Head of caudate nucleus (tissue), 42 donors: ENCODE data around the gene CEP350.

Experiments
- DNase-seq, 42 donors: peaks; one replicate each; pipeline versions ENCODE4 v3.0.0 to v3.0.0-alpha.2; 2020 to 2021; ENCODE audit warnings: mixed read lengths in 7 of 42
- intact Hi-C: fragments of 100-400 bp; cut with DNase I; formaldehyde crosslinking; loops from one replicate; pipeline ENCODE4 v1.15.0; 2022

Gene CEP350

GRCh38 chr1:180137776-180138175, 183.2 kb downstream of the CEP350 start:
- no peak for DNase-seq
- intact Hi-C loops: no loop called here

GRCh38 chr1:180141381-180141934, 186.8 kb downstream of the CEP350 start:
- intact Hi-C loops: no loop called here
- no peak for DNase-seq

- intact Hi-C loops: no loop called here
- DNase-seq: no peak
Measured at GRCh38 chr1:180143359-180143758, 188.7 kb downstream of the CEP350 start.

GRCh38 chr1:180144659-180145357, 190.2 kb downstream of the CEP350 start:
- intact Hi-C loops: no loop called here
- DNase-seq: no peak

- peak in 1 of 42 donors; percentile 1 for DNase-seq
- intact Hi-C loops: no loop called here
Measured at GRCh38 chr1:180145446-180145845, 190.8 kb downstream of the CEP350 start.

- peak in 1 of 42 donors; percentile 34 for DNase-seq
- intact Hi-C loops: loop anchor here (10.0 kb wide), 1 partner anchor 1126 kb away; the partner anchor contains the start of gene FAM20B
Measured at GRCh38 chr1:180150982-180151381, 196.4 kb downstream of the CEP350 start.

- intact Hi-C loops: loop anchor here (10.0 kb wide), 1 partner anchor 1127 kb away; the partner anchor contains the start of gene FAM20B
- peak in 1 of 42 donors; percentile 21 for DNase-seq
Measured at GRCh38 chr1:180151508-180151907, 196.9 kb downstream of the CEP350 start.

- intact Hi-C loops: loop anchor here (10.0 kb wide), 1 partner anchor 1128 kb away; the partner anchor contains the start of gene FAM20B
- no peak for DNase-seq
Measured at GRCh38 chr1:180152588-180152987, 198.0 kb downstream of the CEP350 start.

- DNase-seq: no peak
- intact Hi-C loops: loop anchor here (10.0 kb wide), 1 partner anchor 1128 kb away; the partner anchor contains the start of gene FAM20B
Measured at GRCh38 chr1:180153032-180153431, 198.4 kb downstream of the CEP350 start.

GRCh38 chr1:180154003-180154324, 199.4 kb downstream of the CEP350 start:
- DNase-seq: peak in 2 of 42 donors; percentile 13 to 19
- intact Hi-C loops: loop anchor here (10.0 kb wide), 1 partner anchor 1129 kb away; the partner anchor contains the start of gene FAM20B

- intact Hi-C loops: loop anchor here (10.0 kb wide), 1 partner anchor 1130 kb away; the partner anchor contains the start of gene FAM20B
- DNase-seq: peak; percentile 76 to 97 (median 92)
Measured at GRCh38 chr1:180154325-180155181, 199.9 kb downstream of the CEP350 start, which contains the start of gene QSOX1. Gene QSOX1, plus strand, starts transcription at chr1:180154869. Its CDS starts 39 bp downstream, at chr1:180154908.

- peak in 28 of 42 donors; percentile 14 to 65 (median 39) for DNase-seq
Measured at GRCh38 chr1:180155182-180155682, 200.6 kb downstream of the CEP350 start.

GRCh38 chr1:180156201-180156600, 201.6 kb downstream of the CEP350 start:
- DNase-seq: peak in 1 of 42 donors; percentile 50
- intact Hi-C loops: loop anchor here (10.0 kb wide), 1 partner anchor 1131 kb away; the partner anchor contains the start of gene FAM20B

More at GRCh38 chr1:180155182-180155682, 200.6 kb downstream of the CEP350 start:
- intact Hi-C loops: loop anchor here (10.0 kb wide), 1 partner anchor 1130 kb away; the partner anchor contains the start of gene FAM20B

- intact Hi-C loops: loop anchor here (10.0 kb wide), 1 partner anchor 1132 kb away; the partner anchor contains the start of gene FAM20B
- DNase-seq: no peak
Measured at GRCh38 chr1:180156631-180157091, 202.1 kb downstream of the CEP350 start.

- DNase-seq: no peak
- intact Hi-C loops: loop anchor here (10.0 kb wide), 1 partner anchor 1132 kb away; the partner anchor contains the start of gene FAM20B
Measured at GRCh38 chr1:180157108-180157507, 202.5 kb downstream of the CEP350 start.

- intact Hi-C loops: loop anchor here (10.0 kb wide), 1 partner anchor 1133 kb away; the partner anchor contains the start of gene FAM20B
- no peak for DNase-seq
Measured at GRCh38 chr1:180157576-180158057, 203.0 kb downstream of the CEP350 start.

- DNase-seq: no peak
- intact Hi-C loops: loop anchor here (10.0 kb wide), 1 partner anchor 1134 kb away; the partner anchor contains the start of gene FAM20B
Measured at GRCh38 chr1:180158149-180159147, 203.8 kb downstream of the CEP350 start.
